ENCODE measurements around the gene CD302.
"Not testable (repeated sequence)": the region's sequence is repeated elsewhere in the genome, so short reads cannot be mapped to it uniquely, and the experiment has no call there.

CD302 gene

DNA sequence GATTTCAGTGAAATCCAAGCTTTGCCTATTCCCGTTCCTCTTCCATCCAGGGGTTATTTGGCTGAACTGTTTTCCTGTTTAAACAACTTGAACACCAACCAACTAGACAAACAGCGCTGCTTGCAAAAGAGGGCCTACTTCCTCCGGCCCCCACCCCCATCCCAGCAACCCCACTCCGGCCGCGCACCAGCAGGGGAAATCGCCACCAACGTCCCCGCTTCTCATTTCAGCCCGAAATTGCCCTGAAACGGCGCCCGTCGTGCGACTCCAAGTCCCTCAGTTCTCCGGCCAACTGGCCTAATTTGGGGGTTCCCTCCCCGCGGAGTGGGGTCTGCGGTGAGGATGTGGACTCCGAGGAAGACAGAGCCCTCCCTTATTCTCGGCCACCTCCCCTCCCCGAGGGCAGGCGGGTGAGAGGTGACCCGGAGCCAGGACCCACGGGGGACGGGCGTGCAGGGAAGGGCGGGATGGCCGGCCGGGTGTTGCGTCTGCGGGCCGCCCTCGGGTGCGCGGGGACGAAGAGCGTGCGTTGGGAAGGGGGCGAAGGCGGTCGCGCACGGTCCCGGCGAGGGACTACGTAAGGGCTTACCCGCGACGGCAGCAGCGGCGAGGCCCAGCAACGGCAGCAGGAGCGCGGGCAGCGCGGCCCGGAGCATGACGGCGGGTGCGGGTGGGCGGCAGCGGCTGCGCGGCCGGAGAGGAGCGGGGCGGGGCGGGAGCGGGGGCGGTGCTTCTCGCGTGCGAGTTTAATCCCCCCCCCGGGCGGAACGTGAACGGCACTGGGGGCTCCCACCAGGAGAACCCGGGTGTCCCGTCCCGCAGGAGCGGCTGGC is at the start of gene CD302:
Gene CD302 (minus strand): TSS at position 666 of the 833 bp plus-strand sequence. CDS start 10 bp downstream, at position 656.
- DNase-seq: peak in 2 of 3 experiments; percentile 19 to 32

- no peak for DNase-seq
These were observed 48.6 kb upstream of the CD302 start for GRCh38 chr2:159846564-159846963.

- DNase-seq: no peak
These were observed 42.6 kb upstream of the CD302 start for GRCh38 chr2:159840616-159841015.

DNA sequence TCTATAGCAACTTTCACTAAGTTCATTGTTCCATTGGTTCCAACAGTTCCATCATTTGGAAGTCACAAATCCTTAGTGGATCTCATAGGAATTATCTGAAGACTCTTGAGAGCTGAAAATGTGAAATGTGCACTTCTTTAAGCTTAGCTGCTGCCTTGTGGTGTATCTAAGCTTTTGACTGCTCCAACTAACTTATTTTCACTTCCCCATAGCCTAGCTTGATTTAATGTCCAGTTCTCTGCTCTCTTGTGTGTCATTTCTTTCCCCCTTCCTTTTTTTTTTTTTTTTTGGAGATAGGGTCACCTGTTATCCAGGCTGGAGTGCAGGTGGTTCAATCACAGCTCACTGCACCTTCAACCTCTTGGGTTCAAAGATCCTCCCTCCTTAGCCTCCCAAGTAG is 34.9 kb upstream of the CD302 start:
- DNase-seq: no peak

GRCh38 chr2:159832026-159832425 is 34.0 kb upstream of the CD302 start:
- no peak for DNase-seq

- DNase-seq: no peak
These were observed 31.4 kb upstream of the CD302 start for GRCh38 chr2:159829376-159829775.

DNA sequence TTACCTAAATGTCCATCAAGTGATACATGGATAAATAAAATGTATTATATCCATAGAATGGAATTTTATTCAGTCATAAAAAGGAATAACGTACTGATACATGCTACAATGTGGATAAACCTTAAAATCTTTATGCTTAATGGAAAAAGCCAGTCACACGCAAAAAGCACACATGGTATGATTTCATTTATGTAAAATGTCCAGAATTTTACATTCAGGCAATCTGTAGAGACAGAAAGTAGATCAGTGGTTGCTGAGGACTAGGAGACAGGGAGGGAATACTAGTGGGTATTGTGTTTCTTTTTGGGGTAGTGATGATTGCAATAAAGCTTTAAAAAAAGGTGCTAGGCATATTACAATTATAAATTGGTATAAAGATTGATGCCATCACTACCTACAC is 30.7 kb upstream of the CD302 start:
- DNase-seq: no peak

DNA sequence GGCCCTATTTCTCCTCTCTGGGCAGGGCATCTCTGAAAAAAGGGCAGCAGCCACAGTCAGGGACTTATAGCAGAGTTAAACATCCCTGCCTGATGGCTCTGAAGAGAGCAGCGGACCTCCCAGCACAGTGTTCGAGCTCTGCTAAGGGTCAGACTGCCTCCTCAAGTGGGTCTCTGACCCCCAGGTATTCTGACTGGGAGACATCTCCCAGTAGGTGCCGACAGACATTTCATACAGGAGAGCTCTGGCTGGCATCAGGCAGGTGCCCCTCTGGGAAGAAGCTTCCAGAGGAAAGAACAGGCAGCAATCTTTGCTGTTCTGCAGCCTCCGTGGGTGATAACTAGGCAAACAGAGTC is 24.4 kb upstream of the CD302 start:
- not testable (repeated sequence) for DNase-seq

GRCh38 chr2:159821775-159822477 is 23.9 kb upstream of the CD302 start:
- peak in 1 of 3 experiments; percentile 5 for DNase-seq

DNA sequence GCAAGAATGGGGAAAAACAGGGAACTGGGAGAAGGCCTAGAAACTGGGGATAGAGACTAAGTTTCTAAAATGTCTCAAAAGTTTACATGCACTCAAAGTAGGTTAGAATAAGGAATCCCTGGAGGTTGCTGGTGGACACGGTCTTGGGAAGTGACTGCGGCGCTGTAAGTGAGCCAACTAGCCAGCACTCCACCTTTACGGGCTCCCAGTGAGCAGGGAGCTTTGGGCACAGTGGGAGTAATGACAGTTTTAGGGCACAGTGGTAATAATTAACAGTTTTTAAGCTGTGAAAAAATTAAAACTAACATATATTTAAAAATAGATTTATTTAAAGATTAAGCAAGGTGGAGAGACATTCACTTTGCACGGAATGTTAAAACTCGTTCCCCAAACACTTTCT is 20.9 kb upstream of the CD302 start:
- DNase-seq: no peak

DNA sequence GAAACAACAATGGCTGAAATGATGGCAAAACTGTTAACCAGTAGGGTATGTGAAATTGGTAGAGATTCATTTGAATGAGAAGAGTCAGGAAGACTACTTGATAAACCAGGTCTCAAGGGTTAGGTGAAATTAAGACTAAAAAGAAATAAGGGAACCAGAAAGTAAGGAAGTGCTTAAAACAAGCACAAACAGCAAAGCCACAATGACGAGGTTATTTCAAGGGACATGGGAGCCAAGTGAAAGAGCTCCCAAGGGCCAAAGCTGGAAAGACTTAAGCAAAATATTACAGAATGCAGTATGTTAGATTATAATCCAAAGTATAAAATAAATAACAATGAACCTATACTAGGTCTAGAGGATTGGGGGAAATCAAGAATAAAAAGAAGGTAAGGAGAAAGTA is 19.3 kb upstream of the CD302 start:
- no peak for DNase-seq

GRCh38 chr2:159811232-159811631 is 13.2 kb upstream of the CD302 start:
- DNase-seq: no peak

DNA sequence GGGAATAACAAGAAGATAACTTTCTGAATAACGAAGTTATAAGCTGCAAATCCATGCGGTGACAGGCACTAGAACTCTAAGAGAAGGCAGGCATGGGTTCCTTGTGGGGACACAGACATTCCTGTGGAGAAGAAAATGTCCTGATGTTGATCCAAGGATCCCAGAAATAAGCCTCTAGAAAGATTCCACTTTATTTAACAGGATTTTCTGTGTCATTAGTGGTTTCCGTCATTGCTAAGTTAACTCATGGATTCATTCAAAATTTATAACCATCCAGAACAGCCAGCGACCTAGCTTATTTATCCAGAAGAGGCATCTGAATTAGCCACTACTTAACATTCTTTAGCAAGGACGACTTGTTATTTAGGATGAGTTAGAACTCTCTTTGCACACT is 10.0 kb upstream of the CD302 start:
- no peak for DNase-seq

GRCh38 chr2:159807183-159808031 is 9.4 kb upstream of the CD302 start:
- peak; percentile 14 to 43 (median 24) for DNase-seq

DNA sequence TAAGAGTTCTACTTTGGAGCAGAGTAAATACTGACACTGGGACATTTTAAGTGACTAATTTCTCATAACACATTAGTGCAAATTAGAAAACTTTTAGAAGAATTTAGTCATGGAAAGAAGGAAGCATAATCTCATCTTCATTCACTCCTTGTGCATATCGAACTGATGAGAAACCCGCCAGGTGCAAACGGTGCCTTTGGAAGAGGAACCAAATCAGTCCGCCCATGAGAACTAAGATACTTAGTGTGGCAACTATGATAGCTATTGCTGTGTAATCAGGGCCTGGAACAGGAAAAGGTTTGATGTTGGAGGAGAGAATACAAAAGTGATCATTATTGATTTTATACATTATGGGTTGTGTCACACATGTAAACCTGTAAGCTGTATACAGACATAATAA is 6.9 kb upstream of the CD302 start:
- DNase-seq: peak in 1 of 3 experiments; percentile 0

- no peak for DNase-seq
These were observed 5.4 kb upstream of the CD302 start for GRCh38 chr2:159803235-159803962.

GRCh38 chr2:159802673-159803072 is 4.7 kb upstream of the CD302 start:
- no peak for DNase-seq

GRCh38 chr2:159799833-159800232 is 1.8 kb upstream of the CD302 start:
- DNase-seq: no peak

DNA sequence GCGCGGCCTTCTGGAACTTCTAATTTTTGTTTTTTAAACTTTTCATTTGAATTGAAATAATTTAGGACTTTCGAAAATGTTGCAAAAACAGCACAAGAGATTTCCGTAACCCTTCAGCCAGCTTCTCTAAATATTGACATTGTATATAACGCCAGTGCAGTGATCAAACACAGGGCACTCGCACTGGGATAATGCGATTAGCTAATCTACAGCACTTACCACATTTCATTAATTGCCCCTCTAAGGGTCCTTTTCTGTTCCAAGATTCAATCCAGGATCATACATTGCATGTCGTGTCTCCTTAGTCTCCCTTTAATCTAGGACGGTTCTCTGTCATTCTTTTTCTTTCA is 343 bp upstream of the CD302 start:
- DNase-seq: peak in 1 of 3 experiments; percentile 32

- no peak for DNase-seq
These were observed 824 bp downstream of the CD302 start for GRCh38 chr2:159797225-159797542.

DNA sequence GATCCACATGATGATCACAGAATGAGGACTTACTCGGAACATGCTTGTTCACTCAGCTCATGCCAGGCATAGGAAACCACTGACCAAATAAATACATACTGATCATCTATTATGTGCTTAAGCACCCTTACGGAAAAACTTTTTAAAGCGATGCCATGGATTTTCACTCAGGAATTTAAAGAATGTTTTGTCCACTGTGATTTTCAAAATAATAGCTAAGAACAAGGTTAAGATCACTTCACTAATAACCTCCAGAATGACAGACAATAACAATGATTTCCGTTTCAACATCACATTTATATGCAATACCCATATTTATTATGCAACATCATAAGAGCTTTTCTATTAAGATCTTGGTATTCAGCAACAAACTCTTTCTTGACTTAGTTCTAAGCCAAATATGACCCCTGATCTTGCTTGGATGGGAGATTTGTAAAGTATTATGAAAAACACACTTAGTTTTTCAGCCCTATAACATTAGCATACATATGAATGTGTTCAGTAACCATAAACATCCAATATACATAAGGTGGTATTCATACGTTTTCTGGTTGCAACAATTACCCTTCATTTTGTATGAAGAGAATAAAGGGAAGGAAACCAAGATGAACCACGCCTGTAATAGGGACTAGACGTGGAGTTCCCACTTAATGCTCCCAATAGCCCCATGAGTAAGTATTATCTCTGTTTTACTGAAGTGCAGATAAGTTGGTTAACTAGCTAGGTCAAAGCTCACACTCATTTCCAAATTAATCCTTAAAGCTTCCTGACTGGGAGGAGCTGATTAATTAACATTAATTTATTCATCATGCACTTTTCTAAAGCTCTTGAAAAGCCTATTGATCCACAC is 1.9 kb downstream of the CD302 start:
- DNase-seq: no peak

DNA sequence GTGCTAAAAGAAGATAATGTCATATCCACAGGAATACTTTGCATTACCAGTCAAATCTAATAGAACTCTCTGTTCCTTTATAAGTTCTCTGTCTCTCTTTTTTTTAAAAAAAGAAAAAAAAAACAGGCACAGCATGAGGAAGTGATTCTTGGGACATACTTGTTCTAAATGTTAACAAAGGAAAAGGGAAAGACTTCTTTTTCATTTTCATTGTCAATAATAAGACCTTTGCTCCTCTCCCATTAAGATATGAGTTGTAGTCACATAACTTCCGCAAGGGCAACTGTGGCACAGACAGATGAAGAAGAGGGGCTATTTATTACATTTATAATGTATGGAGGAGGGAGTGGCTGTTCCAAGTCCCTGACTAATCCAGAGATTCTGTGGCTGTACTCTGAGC is 4.7 kb downstream of the CD302 start:
- no peak for DNase-seq
